Epithelial cell of proximal tubule (primary cell): ENCODE measurements around the gene MYPN. TPM values are rescaled to one million over a fixed set of nuclear protein-coding genes. Genes with fewer than 3 reads are reported as not detected.

Source experiments
- DNase-seq: peaks from one replicate; pipeline ENCODE4 v3.0.0-alpha.2; 2011; ENCODE audit warnings: low read depth
- H3K4me3 ChIP-seq: 2 replicates; pipeline ENCODE4 v1.5.1; 2011; ENCODE audit warnings: low read depth, mild to moderate bottlenecking, low read length
- total RNA-seq: library from RNA; depleted of rRNA; stranded (reverse); fragments of >200 nt; gene quantifications from 2 replicates; pipeline ENCODE4 v1.2.3, GENCODE V29; 2015
- TF ChIP-seq, protein P1 (sequence below): conservative IDR thresholded peaks from 2 replicates; pipeline ENCODE4 v1.5.1; 2012; ENCODE audit warnings: low read depth, mild to moderate bottlenecking, low read length

Gene MYPN
- total RNA-seq, 1 donor from 2014 or later: 0.98 TPM

DNA sequence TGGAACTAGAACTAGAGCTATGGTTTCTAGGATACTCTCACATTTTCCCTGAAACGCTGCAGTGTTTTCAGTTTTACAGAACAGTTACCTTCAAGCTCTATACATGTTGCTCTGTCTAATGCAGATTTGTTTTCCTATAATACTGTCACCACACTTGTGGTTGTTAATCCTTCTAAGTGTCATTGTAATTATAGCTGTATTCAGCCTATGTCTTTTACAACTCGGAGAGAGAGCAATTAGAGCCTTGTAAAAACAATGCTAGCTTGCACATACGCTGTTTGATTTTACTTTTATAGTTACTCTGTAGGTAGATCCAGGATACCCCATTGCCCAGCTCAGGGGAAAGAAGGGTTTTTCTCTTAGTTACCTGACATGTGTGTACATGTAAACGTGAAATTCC, 67.5 kb downstream of the MYPN start:
- H3K4me3 ChIP-seq: no peak overlapping the region
- no peak for DNase-seq
- TF ChIP-seq, protein P1, sequence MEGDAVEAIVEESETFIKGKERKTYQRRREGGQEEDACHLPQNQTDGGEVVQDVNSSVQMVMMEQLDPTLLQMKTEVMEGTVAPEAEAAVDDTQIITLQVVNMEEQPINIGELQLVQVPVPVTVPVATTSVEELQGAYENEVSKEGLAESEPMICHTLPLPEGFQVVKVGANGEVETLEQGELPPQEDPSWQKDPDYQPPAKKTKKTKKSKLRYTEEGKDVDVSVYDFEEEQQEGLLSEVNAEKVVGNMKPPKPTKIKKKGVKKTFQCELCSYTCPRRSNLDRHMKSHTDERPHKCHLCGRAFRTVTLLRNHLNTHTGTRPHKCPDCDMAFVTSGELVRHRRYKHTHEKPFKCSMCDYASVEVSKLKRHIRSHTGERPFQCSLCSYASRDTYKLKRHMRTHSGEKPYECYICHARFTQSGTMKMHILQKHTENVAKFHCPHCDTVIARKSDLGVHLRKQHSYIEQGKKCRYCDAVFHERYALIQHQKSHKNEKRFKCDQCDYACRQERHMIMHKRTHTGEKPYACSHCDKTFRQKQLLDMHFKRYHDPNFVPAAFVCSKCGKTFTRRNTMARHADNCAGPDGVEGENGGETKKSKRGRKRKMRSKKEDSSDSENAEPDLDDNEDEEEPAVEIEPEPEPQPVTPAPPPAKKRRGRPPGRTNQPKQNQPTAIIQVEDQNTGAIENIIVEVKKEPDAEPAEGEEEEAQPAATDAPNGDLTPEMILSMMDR: no peak

DNA sequence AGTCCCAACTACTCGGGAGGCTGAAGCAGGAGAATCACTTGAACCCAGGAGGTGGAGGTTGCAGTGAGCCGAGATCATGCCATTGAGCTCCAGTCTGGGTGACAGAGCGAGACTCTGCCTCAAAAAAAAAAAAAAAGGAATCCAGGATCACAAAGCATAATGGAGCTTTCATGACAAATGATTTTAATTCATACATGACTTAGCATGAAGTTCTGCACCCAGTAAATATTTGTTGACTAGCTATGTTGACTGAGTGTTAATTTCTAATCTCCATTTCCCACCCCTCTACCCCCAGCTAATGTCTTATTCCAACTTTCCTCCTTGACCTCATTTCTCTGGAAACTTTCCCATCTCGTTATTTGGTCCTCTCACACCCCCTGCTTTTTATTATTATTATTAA, 69.3 kb downstream of the MYPN start:
- no peak for DNase-seq
- H3K4me3 ChIP-seq: no peak overlapping the region
- TF ChIP-seq, protein P1: no peak

GRCh38 chr10:68179016-68179415, 69.7 kb downstream of the MYPN start:
- H3K4me3 ChIP-seq: no peak overlapping the region
- no peak for DNase-seq
- TF ChIP-seq, protein P1: no peak

- DNase-seq: no peak
- TF ChIP-seq, protein P1: no peak
- no peak overlapping the region for H3K4me3 ChIP-seq
Observed at GRCh38 chr10:68180490-68180889, 71.2 kb downstream of the MYPN start.

DNA sequence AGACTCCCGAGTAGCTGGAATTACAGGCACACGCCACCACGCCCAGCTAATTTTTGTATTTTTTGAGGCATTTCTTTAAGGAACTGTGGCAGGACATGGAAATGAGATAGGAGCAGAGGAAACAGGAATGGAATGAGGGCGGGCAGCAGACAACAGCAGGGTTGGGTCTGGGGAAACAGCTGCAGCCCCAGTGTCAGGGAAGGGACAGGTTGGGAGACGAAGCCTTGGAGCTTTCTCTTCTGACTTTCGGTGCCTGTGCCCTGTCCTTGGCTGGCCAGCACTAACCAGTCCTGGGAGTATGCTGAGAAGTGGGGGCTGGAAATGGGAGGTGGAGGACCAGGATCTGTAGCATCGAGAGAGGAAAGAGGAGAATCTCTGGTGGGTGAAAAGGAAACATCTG, 75.3 kb downstream of the MYPN start:
- TF ChIP-seq, protein P1: no peak
- H3K4me3 ChIP-seq: no peak overlapping the region
- DNase-seq: no peak

DNA sequence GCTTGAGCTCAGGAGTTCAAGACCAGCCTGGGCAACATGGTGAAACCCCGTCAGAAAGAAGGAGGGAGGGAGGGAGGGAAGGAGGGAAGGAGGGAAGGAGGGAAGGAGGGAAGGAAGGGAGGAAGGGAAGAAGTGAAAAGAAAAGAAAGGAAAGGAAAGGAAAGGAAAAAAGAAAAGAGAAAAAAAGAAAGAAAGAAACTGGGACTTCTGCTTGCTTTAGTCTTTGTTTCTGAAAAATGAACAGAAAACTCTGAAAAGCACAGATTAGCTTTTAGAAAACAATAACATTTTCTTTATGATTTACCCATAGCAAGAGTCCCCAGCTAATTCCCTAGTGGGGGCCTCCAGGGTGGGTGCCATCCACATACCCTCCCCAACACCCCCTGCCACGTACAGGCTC, 75.8 kb downstream of the MYPN start:
- TF ChIP-seq, protein P1: no peak
- H3K4me3 ChIP-seq: no peak overlapping the region
- no peak for DNase-seq

DNA sequence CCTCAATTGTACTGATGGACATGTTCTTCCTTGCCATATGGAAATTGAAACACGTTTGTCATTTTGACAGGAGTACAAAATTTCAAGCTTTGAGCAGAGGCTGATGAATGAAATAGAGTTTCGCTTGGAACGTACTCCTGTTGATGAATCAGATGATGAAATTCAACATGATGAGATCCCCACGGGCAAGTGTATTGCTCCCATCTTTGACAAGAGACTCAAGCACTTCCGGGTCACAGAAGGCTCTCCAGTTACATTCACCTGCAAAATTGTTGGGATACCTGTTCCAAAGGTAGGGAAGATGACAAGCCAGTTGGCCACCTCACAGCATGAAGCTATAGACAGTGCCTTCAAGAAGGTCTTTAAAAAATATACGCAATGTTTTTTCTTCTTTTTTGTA, 79.5 kb downstream of the MYPN start:
- no peak for DNase-seq
- no peak overlapping the region for H3K4me3 ChIP-seq
- TF ChIP-seq, protein P1: no peak
